GM12801 (cell line): Measurements from ENCODE around the gene NEUROG2.

Experiments used
- CTCF ChIP-seq: IDR thresholded peaks from one replicate; pipeline ENCODE4 v1.5.1; 2011; ENCODE audit warnings: control low read depth; ENCODE audit not compliant: insufficient read length; ENCODE audit errors: extremely low read depth

NEUROG2 gene

GRCh38 chr4:112492321-112492720 lies 23.7 kb downstream of the NEUROG2 start:
- no peak for TF ChIP-seq CTCF

- TF ChIP-seq CTCF: no peak
These were observed 30.1 kb downstream of the NEUROG2 start for GRCh38 chr4:112485930-112486329.

- TF ChIP-seq CTCF: no peak
These were observed 42.0 kb downstream of the NEUROG2 start for GRCh38 chr4:112473985-112474384.

- TF ChIP-seq CTCF: no peak
These were observed 43.7 kb downstream of the NEUROG2 start for GRCh38 chr4:112472318-112472717.
